K562 (cell line): ENCODE results near the gene MAGI2. TPM values are rescaled to one million over a fixed set of nuclear protein-coding genes. Genes with fewer than 3 reads are reported as not detected.

ENCODE experiments used
- ATAC-seq: fragments of 200-7000 bp; cut with Tn5 transposase; 3 replicates; pipeline ENCODE4 v1.9.1; 2020; ENCODE audit warnings: moderate library complexity
- BruUV-seq: library from RNA; stranded (reverse); fragments of 400-500 nt; replicated peaks from 2 replicates; lab custom pipeline; 2021; lab: Mats Ljungman, UMichigan
- CTCF ChIA-PET: fragments of 300-600 bp; formaldehyde crosslinking; extraction: SDS; loops from one replicate; lab custom pipeline; 2021; ENCODE audit warnings: low intra/inter-chr PET ratio; lab: Yijun Ruan, JAX
- POLR2A ChIA-PET: fragments of 300-600, 350-650 bp; sonication (Branson Sonifier 250); formaldehyde crosslinking; extraction: SDS; loops from one replicate; lab custom pipeline; 2021; ENCODE audit warnings: antibody characterized with exemption, inconsistent platforms; lab: Yijun Ruan, JAX
- DNase-seq, 4 experiments: peaks; one replicate each; pipeline versions ENCODE4 v3.0.0 to v3.0.0-alpha.2; 2011 to 2018; ENCODE audit warnings: low spot score in 3 of 4, mixed read lengths in 3 of 4; ENCODE audit errors: extremely low read depth in 1 of 4
- FAIRE-seq: peaks from 2 replicates; lab custom pipeline; 2011; peaks lifted over from hg19 to GRCh38; lab: Jason Lieb, UNC
- H2AFZ ChIP-seq: 2 replicates; pipeline ENCODE4 v1.6.0; 2011; ENCODE audit warnings: low read depth, low read length, control low read depth, inconsistent platforms
- H3K27ac ChIP-seq: fragments of 200-600 bp; 3 replicates; pipeline ENCODE4 v1.8.0; 2011; ENCODE audit warnings: low read depth, mild to moderate bottlenecking, control low read depth, inconsistent platforms, low read length, moderate library complexity, mixed read lengths; ENCODE audit errors: extremely low read depth
- H3K27me3 ChIP-seq, 2 experiments: fragments of 300-600 bp in 1 of 2; 2 replicates in 1 of 2; 3 replicates in 1 of 2; pipeline versions ENCODE4 v1.6.0 to v1.8.0; 2011; ENCODE audit warnings: inconsistent platforms in 2 of 2, low read length in 2 of 2, mild to moderate bottlenecking in 1 of 2, mixed read lengths in 1 of 2, moderate library complexity in 1 of 2; ENCODE audit not compliant: control insufficient read depth in 2 of 2, insufficient read depth in 2 of 2
- H3K36me3 ChIP-seq: fragments of 300-600 bp; 3 replicates; pipeline ENCODE4 v1.8.0; 2011; ENCODE audit warnings: mild to moderate bottlenecking, low read length, inconsistent platforms; ENCODE audit not compliant: control insufficient read depth, insufficient read depth
- H3K4me1 ChIP-seq, 2 experiments: fragments of 200-600 bp in 1 of 2; replicated peaks in 1 of 2; 2 replicates in 1 of 2; 3 replicates in 1 of 2; pipeline versions ENCODE4 v1.5.1 to v1.8.0; 2011; ENCODE audit warnings: inconsistent platforms in 2 of 2, low read length in 2 of 2, mild to moderate bottlenecking in 1 of 2, mixed read lengths in 1 of 2, moderate library complexity in 1 of 2; ENCODE audit not compliant: control insufficient read depth in 2 of 2, insufficient read depth in 2 of 2
- H3K4me2 ChIP-seq: 2 replicates; pipeline ENCODE4 v1.6.1; 2011; ENCODE audit warnings: low read length, control low read depth, inconsistent platforms, mixed read lengths; ENCODE audit not compliant: insufficient read depth
- H3K4me3 ChIP-seq: fragments of 200-600 bp; sonication (generic), shearing (Covaris generic); 2 replicates; pipeline ENCODE4 v1.5.1; 2016; ENCODE audit warnings: control low read depth, inconsistent platforms
- H3K79me2 ChIP-seq: fragments of 200-600 bp; 3 replicates; pipeline ENCODE4 v1.8.0; 2011; ENCODE audit warnings: low read length, inconsistent platforms; ENCODE audit not compliant: control insufficient read depth, insufficient read depth
- H3K9ac ChIP-seq, 2 experiments: 2 replicates each; pipeline versions ENCODE4 v1.6.0 to v1.6.1; 2011; ENCODE audit warnings: low read depth in 2 of 2, low read length in 2 of 2, control low read depth in 1 of 2, inconsistent platforms in 1 of 2, mild to moderate bottlenecking in 1 of 2, mixed read lengths in 1 of 2; ENCODE audit not compliant: insufficient read depth in 1 of 2
- H3K9me1 ChIP-seq: one replicate; pipeline ENCODE4 v1.6.0; 2011; ENCODE audit warnings: inconsistent platforms, mild to moderate bottlenecking, low read length, moderate library complexity; ENCODE audit not compliant: control insufficient read depth, insufficient read depth
- H3K9me3 ChIP-seq: replicated peaks from 2 replicates; pipeline ENCODE4 v1.5.1; 2011; ENCODE audit warnings: low read depth, low read length, inconsistent platforms; ENCODE audit not compliant: control insufficient read depth, insufficient read depth
- H4K20me1 ChIP-seq: replicated peaks from 2 replicates; pipeline ENCODE4 v1.6.1; 2011; ENCODE audit warnings: low read length, inconsistent platforms, mixed read lengths; ENCODE audit not compliant: control insufficient read depth, insufficient read depth
- DACH1 ChIP-seq: fragments of 450-650 bp; IDR thresholded peaks from 2 replicates; pipeline ENCODE4 v1.6.1; 2018; ENCODE audit not compliant: partially characterized antibody
- JUND ChIP-seq, 2 experiments: IDR thresholded peaks; 2 replicates in 1 of 2; 3 replicates in 1 of 2; pipeline ENCODE4 v1.6.1; 2011; ENCODE audit warnings: borderline replicate concordance in 2 of 2, low read depth in 2 of 2, low read length in 2 of 2, improper control_type of control experiment in 1 of 2, missing biosample characterization in 1 of 2, missing genetic modification characterization in 1 of 2, missing genetic modification reagents in 1 of 2
- KLF16 ChIP-seq: IDR thresholded peaks from 2 replicates; pipeline ENCODE4 v1.6.1; 2016; ENCODE audit warnings: antibody characterized with exemption
- POLR3G ChIP-seq: IDR thresholded peaks from 2 replicates; pipeline ENCODE4 v1.6.1; 2011; ENCODE audit not compliant: insufficient read length, insufficient replicate concordance; ENCODE audit errors: extremely low read depth
- TAF7 ChIP-seq: fragments of 450-650 bp; IDR thresholded peaks from 2 replicates; pipeline ENCODE4 v1.6.1; 2016; ENCODE audit warnings: missing genetic modification characterization, missing compliant biosample characterization
- WGBS: fragments of 100-300 bp; shearing (Covaris generic); methylation state at CpG from one replicate; pipeline ENCODE4 v1.1.6; 2016; ENCODE audit warnings: low coverage, mixed read lengths; ENCODE audit not compliant: insufficient coverage; ENCODE audit errors: missing lambda C conversion rate; 5-methylcytosine and 5-hydroxymethylcytosine counted together
- in situ Hi-C: fragments of 300-500 bp; cut with MboI; formaldehyde crosslinking; loops from 4 replicates; pipeline ENCODE4 v1.15.0; 2018; ENCODE audit warnings: inconsistent platforms, mixed read lengths
- intact Hi-C: fragments of 100-400 bp; cut with micrococcal nuclease; formaldehyde crosslinking; loops from 2 replicates; pipeline ENCODE4 v1.14.2; 2022
- polyA plus RNA-seq, 8 experiments: library from polyadenylated mRNA; depleted of rRNA in 4 of 8; stranded (reverse) in 5 of 8; unstranded in 3 of 8; fragments of >200 nt; fragmentation: Nextera tagmentation in 2 of 8; fragmentation: Illumina TruSeq in 1 of 8; extraction: Ambion mirVana in 2 of 8; extraction: Trizol in 1 of 8; gene quantifications; 2 replicates each; pipeline versions ENCODE4 v1.2.1 to v1.2.3, GENCODE V29; 2011 to 2014; ENCODE audit warnings: inconsistent platforms in 1 of 8, missing spikeins in 1 of 8
- total RNA-seq, 7 experiments: library from RNA; depleted of rRNA in 6 of 7; stranded (reverse); fragments of >200 nt in 6 of 7; fragmentation: Illumina TruSeq in 2 of 7; extraction: Trizol in 2 of 7; gene quantifications; 2 replicates each; pipeline versions ENCODE4 v1.2.1 to v1.2.3, GENCODE V29; 2011 to 2021; ENCODE audit warnings: low replicate concordance in 1 of 7
- TF ChIP-seq, protein P1 (sequence below): sonication (generic); formaldehyde crosslinking; IDR thresholded peaks from 2 replicates; pipeline ENCODE4 v1.8.0; 2022; ENCODE audit warnings: missing genetic modification reagents, mild to moderate bottlenecking, moderate library complexity, borderline replicate concordance

Gene MAGI2
- total and polyA plus RNA-seq, 9 of the 15 experiments (the other 6 are each of a cell fraction or from before 2014, with no cell fraction given) = 0.27 to 1.4 (median 0.70) TPM

DNA sequence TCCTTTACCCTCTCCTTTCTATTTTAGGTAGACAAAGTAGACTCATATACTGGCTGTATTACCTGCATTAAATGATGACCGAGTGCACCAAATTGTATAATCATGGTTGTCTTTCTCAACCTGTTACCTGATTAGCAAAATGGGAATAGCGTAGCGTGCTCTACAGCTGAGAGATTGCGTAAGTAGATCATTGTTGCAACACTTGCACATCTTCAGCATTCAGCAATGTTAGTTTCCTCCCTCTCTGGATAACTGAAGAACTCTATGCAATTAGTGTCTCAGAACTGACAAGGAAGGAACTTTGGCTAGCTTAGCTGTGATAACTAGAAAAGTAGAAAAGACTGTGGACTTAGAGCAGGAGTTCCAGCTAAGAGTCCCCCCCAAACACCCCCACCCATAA is 867.5 kb downstream of the MAGI2 start:
- WGBS = 3% methylated on average over 4 of the region's 4 CpGs
- no TSS peak for BruUV-seq
- H2AFZ ChIP-seq = no peak overlapping the region
- ChIA-PET CTCF (no interaction called here), POLR2A (no interaction called here)
- DNase-seq (no peak), ATAC-seq (no peak)
- no peak overlapping the region for H3K9ac ChIP-seq
- H3K27me3 ChIP-seq = no peaks in the 10 kb centered on the region
- no peaks in the 10 kb centered on the region for H4K20me1 ChIP-seq
- H3K36me3 ChIP-seq = no peaks in the 10 kb centered on the region
- no peaks in the 10 kb centered on the region for H3K79me2 ChIP-seq
- no peak overlapping the region for H3K4me3 ChIP-seq
- H3K27ac ChIP-seq = no peak overlapping the region
- no peaks in the 10 kb centered on the region; the same call in 1 of the 2 replicates for H3K9me3 ChIP-seq
- in situ Hi-C loops = no loop called here
- intact Hi-C loops = no loop called here
- no peak for TF ChIP-seq JUND (IDR thresholded peaks at IDR 0.05; ENCODE audit: borderline replicate concordance, low read depth, low read length)
- no peak for TF ChIP-seq JUND (tag; IDR thresholded peaks at IDR 0.05; ENCODE audit: borderline replicate concordance, low read depth, low read length)
- no peak for TF ChIP-seq DACH1
- no peak for TF ChIP-seq POLR3G
- TF ChIP-seq TAF7 (tag) = no peak
- TF ChIP-seq, protein P1, sequence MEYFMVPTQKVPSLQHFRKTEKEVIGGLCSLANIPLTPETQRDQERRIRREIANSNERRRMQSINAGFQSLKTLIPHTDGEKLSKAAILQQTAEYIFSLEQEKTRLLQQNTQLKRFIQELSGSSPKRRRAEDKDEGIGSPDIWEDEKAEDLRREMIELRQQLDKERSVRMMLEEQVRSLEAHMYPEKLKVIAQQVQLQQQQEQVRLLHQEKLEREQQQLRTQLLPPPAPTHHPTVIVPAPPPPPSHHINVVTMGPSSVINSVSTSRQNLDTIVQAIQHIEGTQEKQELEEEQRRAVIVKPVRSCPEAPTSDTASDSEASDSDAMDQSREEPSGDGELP (CRISPR knock-in tag) = no peak
- TF ChIP-seq KLF16 = no peak
- TF ChIP-seq, all 486 proteins: peak for 0
- H3K4me2 ChIP-seq = no peak overlapping the region
- no peaks in the 10 kb centered on the region for H3K4me1 ChIP-seq
- no peak for FAIRE-seq
- H3K9me1 ChIP-seq = no peaks in the 10 kb centered on the region
